ENCODE measurements around the gene FMNL3. TPM values are rescaled to one million over a fixed set of nuclear protein-coding genes. Genes with fewer than 3 reads are reported as not detected.

Gene FMNL3
- total RNA-seq, 6 donors from 2014 or later, result 13.0 to 46.7 (median 29.4) TPM

- H3K36me3 ChIP-seq, result no peaks in the 10 kb centered on the region
- no peak for ATAC-seq (ENCODE audit: low FRiP score in 2 of 2)
- no peak for TF ChIP-seq POLR2A (IDR thresholded peaks at IDR 0.05)
- no peak overlapping the region for H3K4me3 ChIP-seq
- no peak overlapping the region for H3K27ac ChIP-seq
- no peaks in the 10 kb centered on the region for H3K27me3 ChIP-seq
- H3K9me3 ChIP-seq, result no peaks in the 10 kb centered on the region
- 82 to 89% methylated on average over 3 of the region's 3 CpGs for WGBS, 2 donors
- H3K4me1 ChIP-seq, result peaks cover 19 to 22% (median 19%) of the 10 kb centered on the region in 4 donors
- no peak for DNase-seq
These were observed 28.5 kb downstream of the FMNL3 start for GRCh38 chr12:49678711-49679110.

GRCh38 chr12:49675137-49675536 lies 32.1 kb downstream of the FMNL3 start:
- Histone ChIP-seq H3K36me3 (no peaks in the 10 kb centered on the region), H3K4me1 (peaks cover 52 to 58% (median 53%) of the 10 kb centered on the region in 4 donors), H3K4me3 (no peak overlapping the region), H3K9me3 (no peaks in the 10 kb centered on the region), H3K27me3 (no peaks in the 10 kb centered on the region), H3K27ac (peak overlapping the region; percentile 84 to 94 (median 88))
- no peak for DNase-seq
- 87 to 88% methylated on average over 7 of the region's 7 CpGs for WGBS, 2 donors
- TF ChIP-seq EP300 (IDR thresholded peaks at IDR 0.05), result no peak
- TF ChIP-seq, protein P1, sequence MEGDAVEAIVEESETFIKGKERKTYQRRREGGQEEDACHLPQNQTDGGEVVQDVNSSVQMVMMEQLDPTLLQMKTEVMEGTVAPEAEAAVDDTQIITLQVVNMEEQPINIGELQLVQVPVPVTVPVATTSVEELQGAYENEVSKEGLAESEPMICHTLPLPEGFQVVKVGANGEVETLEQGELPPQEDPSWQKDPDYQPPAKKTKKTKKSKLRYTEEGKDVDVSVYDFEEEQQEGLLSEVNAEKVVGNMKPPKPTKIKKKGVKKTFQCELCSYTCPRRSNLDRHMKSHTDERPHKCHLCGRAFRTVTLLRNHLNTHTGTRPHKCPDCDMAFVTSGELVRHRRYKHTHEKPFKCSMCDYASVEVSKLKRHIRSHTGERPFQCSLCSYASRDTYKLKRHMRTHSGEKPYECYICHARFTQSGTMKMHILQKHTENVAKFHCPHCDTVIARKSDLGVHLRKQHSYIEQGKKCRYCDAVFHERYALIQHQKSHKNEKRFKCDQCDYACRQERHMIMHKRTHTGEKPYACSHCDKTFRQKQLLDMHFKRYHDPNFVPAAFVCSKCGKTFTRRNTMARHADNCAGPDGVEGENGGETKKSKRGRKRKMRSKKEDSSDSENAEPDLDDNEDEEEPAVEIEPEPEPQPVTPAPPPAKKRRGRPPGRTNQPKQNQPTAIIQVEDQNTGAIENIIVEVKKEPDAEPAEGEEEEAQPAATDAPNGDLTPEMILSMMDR (IDR thresholded peaks at IDR 0.05), result no peak
- TF ChIP-seq POLR2A (IDR thresholded peaks at IDR 0.05), result no peak
- TF ChIP-seq POLR2AphosphoS5 (IDR thresholded peaks at IDR 0.05), result no peak
- no peak for ATAC-seq (ENCODE audit: low FRiP score in 2 of 2)

- peaks cover 54 to 65% (median 58%) of the 10 kb centered on the region in 4 donors for H3K4me1 ChIP-seq
- no peak for DNase-seq
- WGBS, 2 donors, result 53 to 61% methylated on average over 4 of the region's 4 CpGs
These were observed 32.8 kb downstream of the FMNL3 start for GRCh38 chr12:49674318-49674981.

DNA sequence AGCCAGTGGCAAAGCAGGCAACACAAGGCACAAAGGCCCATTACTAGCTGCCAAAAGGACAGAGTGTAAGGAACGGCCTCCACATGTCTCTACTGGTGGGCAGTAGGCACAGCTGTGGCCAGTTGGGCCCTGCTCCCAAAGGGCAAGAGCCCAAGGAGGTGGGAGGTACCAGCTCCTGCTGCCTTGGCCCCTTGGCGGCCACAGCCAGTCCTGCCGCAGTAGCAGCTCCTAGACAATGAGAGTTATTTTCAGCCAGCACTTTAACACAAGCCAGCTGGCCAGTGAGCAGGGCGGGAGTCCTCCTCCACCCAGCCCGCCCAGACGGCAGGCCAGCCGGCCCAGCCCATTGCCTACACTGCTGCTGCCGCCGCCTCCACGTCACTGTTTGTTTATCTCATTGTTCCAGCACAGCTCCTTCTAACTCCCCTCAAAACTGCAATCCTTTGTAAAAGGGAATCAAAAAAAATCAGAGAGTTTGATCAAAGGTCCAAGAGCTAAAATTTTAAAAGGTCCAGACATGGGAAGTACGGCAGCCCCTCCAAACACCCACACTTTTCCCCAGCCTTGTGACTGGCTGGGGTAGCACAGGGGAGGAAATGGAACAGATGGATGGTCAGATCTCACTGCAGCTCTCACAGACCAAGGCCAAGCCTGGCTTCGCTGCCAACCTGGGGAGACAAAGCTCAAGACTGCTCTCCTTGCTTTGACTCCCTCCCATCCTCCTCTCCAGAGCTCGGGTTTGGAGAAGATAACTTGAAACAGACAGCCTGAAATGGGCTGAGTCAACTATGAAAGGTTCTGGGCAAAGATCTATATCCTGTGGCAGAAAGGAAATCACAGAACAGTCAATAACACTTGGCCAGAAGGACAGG lies 33.5 kb downstream of the FMNL3 start:
- WGBS, 2 donors, result 34 to 36% methylated on average over 13 of the region's 13 CpGs
- no peaks in the 10 kb centered on the region for H3K36me3 ChIP-seq
- H3K4me3 ChIP-seq, result no peak overlapping the region
- H3K27ac ChIP-seq, result peak overlapping the region; percentile 84 to 94 (median 88)
- H3K9me3 ChIP-seq, result no peaks in the 10 kb centered on the region
- H3K27me3 ChIP-seq, result no peaks in the 10 kb centered on the region
- peak; percentile 70 to 88 for TF ChIP-seq POLR2AphosphoS5 (IDR thresholded peaks at IDR 0.05)
- TF ChIP-seq EP300 (IDR thresholded peaks at IDR 0.05), result no peak
- TF ChIP-seq, protein P1 (IDR thresholded peaks at IDR 0.05), result peak; percentile 33 to 95 (median 71)
- peak in 3 of 4 donors; percentile 32 to 62 (median 48) for TF ChIP-seq POLR2A (IDR thresholded peaks at IDR 0.05)
- peak; percentile 92 for DNase-seq
- H3K4me1 ChIP-seq, result peaks cover 54 to 69% (median 58%) of the 10 kb centered on the region in 4 donors
- peak; percentile 96 to 98 for ATAC-seq (ENCODE audit: low FRiP score in 2 of 2)

More at GRCh38 chr12:49674318-49674981, 32.8 kb downstream of the FMNL3 start:
- no peaks in the 10 kb centered on the region for H3K27me3 ChIP-seq
- H3K36me3 ChIP-seq, result no peaks in the 10 kb centered on the region
- TF ChIP-seq POLR2AphosphoS5 (IDR thresholded peaks at IDR 0.05), result no peak
- TF ChIP-seq EP300 (IDR thresholded peaks at IDR 0.05), result no peak
- TF ChIP-seq, protein P1 (IDR thresholded peaks at IDR 0.05), result no peak
- no peak for TF ChIP-seq POLR2A (IDR thresholded peaks at IDR 0.05)
- no peaks in the 10 kb centered on the region for H3K9me3 ChIP-seq
- H3K4me3 ChIP-seq, result no peak overlapping the region
- ATAC-seq (ENCODE audit: low FRiP score in 2 of 2), result peak in 1 of 2 donors; percentile 19
- peak overlapping the region; percentile 84 to 94 (median 88) for H3K27ac ChIP-seq
